KOPT-K1 (cell line): Measurements from ENCODE around the gene FUBP3.

Experiments
- H3K27ac ChIP-seq: fragments of 200-600 bp; sonication (generic); 2 replicates; pipeline ENCODE4 v1.5.1; 2016; ENCODE audit warnings: antibody characterized with exemption, mild to moderate bottlenecking, low read depth, low read length; ENCODE audit not compliant: poor library complexity, severe bottlenecking
- H3K36me3 ChIP-seq: fragments of 200-600 bp; sonication (generic); 2 replicates; pipeline ENCODE4 v1.5.1; 2017; ENCODE audit warnings: antibody characterized with exemption, mild to moderate bottlenecking, low read length, moderate library complexity; ENCODE audit not compliant: insufficient read depth
- H3K9me3 ChIP-seq: fragments of 200-600 bp; sonication (generic); 2 replicates; pipeline ENCODE4 v1.5.1; 2017; ENCODE audit warnings: antibody characterized with exemption, low read length, mild to moderate bottlenecking; ENCODE audit not compliant: insufficient read depth, poor library complexity, severe bottlenecking

Gene FUBP3

GRCh38 chr9:130651752-130652151, 72.4 kb downstream of the FUBP3 start:
- Histone ChIP-seq H3K36me3 (no peaks in the 10 kb centered on the region), H3K9me3 (no peaks in the 10 kb centered on the region), H3K27ac (no peak overlapping the region)

- H3K9me3 ChIP-seq = no peaks in the 10 kb centered on the region
- no peaks in the 10 kb centered on the region for H3K36me3 ChIP-seq
- no peak overlapping the region for H3K27ac ChIP-seq
Measured at GRCh38 chr9:130654879-130655278, 75.5 kb downstream of the FUBP3 start.

GRCh38 chr9:130658893-130659698, 79.7 kb downstream of the FUBP3 start:
- Histone ChIP-seq H3K27ac (no peak overlapping the region), H3K9me3 (no peaks in the 10 kb centered on the region), H3K36me3 (no peaks in the 10 kb centered on the region)

GRCh38 chr9:130659699-130660248, 80.4 kb downstream of the FUBP3 start:
- no peaks in the 10 kb centered on the region for H3K36me3 ChIP-seq
- no peaks in the 10 kb centered on the region for H3K9me3 ChIP-seq
- H3K27ac ChIP-seq = no peak overlapping the region

GRCh38 chr9:130660326-130660682, 80.9 kb downstream of the FUBP3 start:
- Histone ChIP-seq H3K9me3 (no peaks in the 10 kb centered on the region), H3K36me3 (no peaks in the 10 kb centered on the region), H3K27ac (no peak overlapping the region)

- Histone ChIP-seq H3K9me3 (no peaks in the 10 kb centered on the region), H3K36me3 (no peaks in the 10 kb centered on the region), H3K27ac (no peak overlapping the region)
Measured at GRCh38 chr9:130660683-130661450, 81.5 kb downstream of the FUBP3 start.

- Histone ChIP-seq H3K27ac (no peak overlapping the region), H3K9me3 (no peaks in the 10 kb centered on the region), H3K36me3 (no peaks in the 10 kb centered on the region)
Measured at GRCh38 chr9:130661451-130662098, 82.2 kb downstream of the FUBP3 start.

- no peak overlapping the region for H3K27ac ChIP-seq
Measured at GRCh38 chr9:130662099-130662969, 83.0 kb downstream of the FUBP3 start.

GRCh38 chr9:130662970-130663257, 83.5 kb downstream of the FUBP3 start:
- H3K9me3 ChIP-seq = no peaks in the 10 kb centered on the region
- no peak overlapping the region for H3K27ac ChIP-seq
- no peaks in the 10 kb centered on the region for H3K36me3 ChIP-seq

More at GRCh38 chr9:130662099-130662969, 83.0 kb downstream of the FUBP3 start:
- H3K9me3 ChIP-seq = no peaks in the 10 kb centered on the region
- no peaks in the 10 kb centered on the region for H3K36me3 ChIP-seq

- H3K9me3 ChIP-seq = no peaks in the 10 kb centered on the region
- H3K36me3 ChIP-seq = no peaks in the 10 kb centered on the region
- no peak overlapping the region for H3K27ac ChIP-seq
Measured at GRCh38 chr9:130663258-130663976, 84.0 kb downstream of the FUBP3 start.

GRCh38 chr9:130663977-130664250, 84.5 kb downstream of the FUBP3 start:
- Histone ChIP-seq H3K36me3 (no peaks in the 10 kb centered on the region), H3K27ac (no peak overlapping the region), H3K9me3 (no peaks in the 10 kb centered on the region)

GRCh38 chr9:130664251-130665028, 85.1 kb downstream of the FUBP3 start, which contains the start of gene PRDM12:
TSS of gene PRDM12 (plus strand) at chr9:130664594. CDS start at chr9:130664654, 60 bp downstream.
- Histone ChIP-seq H3K27ac (no peak within 1 kb of the TSS), H3K36me3 (no peaks in the 10 kb centered on the region), H3K9me3 (no peaks in the 10 kb centered on the region)

GRCh38 chr9:130665029-130665430, 85.7 kb downstream of the FUBP3 start:
- no peaks in the 10 kb centered on the region for H3K9me3 ChIP-seq
- no peaks in the 10 kb centered on the region for H3K36me3 ChIP-seq
- H3K27ac ChIP-seq = no peak overlapping the region
